GM18511 (cell line): ENCODE results near the gene MED25.
"Not testable (repeated sequence)": the region's sequence is repeated elsewhere in the genome, so short reads cannot be mapped to it uniquely, and the experiment has no call there.

ENCODE experiments used
- ATAC-seq: cut with Tn5 transposase; IDR thresholded peaks from one replicate; pipeline ENCODE4 v1.9.1; 2021; ENCODE audit warnings: mild to moderate bottlenecking, moderate library complexity; ENCODE audit not compliant: unreplicated experiment

MED25 gene

GRCh38 chr19:49812997-49813861 lies 4.9 kb upstream of the MED25 start, which contains the start of gene FUZ:
FUZ (minus strand) TSS chr19:49813292; CDS start chr19:49813106, 186 bp downstream.
- peak; percentile 59 for ATAC-seq

- ATAC-seq, result no peak
Measured at GRCh38 chr19:49814010-49814409, 4.1 kb upstream of the MED25 start.

GRCh38 chr19:49816590-49816989 lies 1.5 kb upstream of the MED25 start:
- no peak for ATAC-seq

GRCh38 chr19:49818649-49819370 lies 721 bp downstream of the MED25 start:
- no peak for ATAC-seq

GRCh38 chr19:49819452-49820115 lies 1.5 kb downstream of the MED25 start:
- ATAC-seq, result not testable (repeated sequence)

- no peak for ATAC-seq
Measured at GRCh38 chr19:49820125-49820524, 2.0 kb downstream of the MED25 start.

GRCh38 chr19:49823472-49823871 lies 5.4 kb downstream of the MED25 start:
- ATAC-seq, result no peak

- no peak for ATAC-seq
Measured at GRCh38 chr19:49824662-49825061, 6.6 kb downstream of the MED25 start.

- ATAC-seq, result no peak
Measured at GRCh38 chr19:49827034-49827433, 8.9 kb downstream of the MED25 start.

GRCh38 chr19:49829200-49829599 lies 11.1 kb downstream of the MED25 start:
- no peak for ATAC-seq

GRCh38 chr19:49829721-49830120 lies 11.6 kb downstream of the MED25 start:
- ATAC-seq, result no peak

GRCh38 chr19:49830766-49831165 lies 12.7 kb downstream of the MED25 start:
- no peak for ATAC-seq

- ATAC-seq, result no peak
Measured at GRCh38 chr19:49831592-49831991, 13.5 kb downstream of the MED25 start.

GRCh38 chr19:49832556-49832955 lies 14.5 kb downstream of the MED25 start:
- no peak for ATAC-seq

- no peak for ATAC-seq
Measured at GRCh38 chr19:49833599-49833998, 15.5 kb downstream of the MED25 start.

GRCh38 chr19:49835562-49835961 lies 17.5 kb downstream of the MED25 start:
- ATAC-seq, result no peak

GRCh38 chr19:49836176-49837008 lies 18.3 kb downstream of the MED25 start:
- ATAC-seq, result no peak

- ATAC-seq, result no peak
Measured at GRCh38 chr19:49837009-49837310, 18.9 kb downstream of the MED25 start.

GRCh38 chr19:49837425-49837824 lies 19.3 kb downstream of the MED25 start:
- no peak for ATAC-seq

GRCh38 chr19:49838885-49839588 lies 20.9 kb downstream of the MED25 start:
- ATAC-seq, result no peak
